Astrocyte (in vitro differentiated cells and primary cell): ENCODE measurements around the gene BHLHE40. TPM values are rescaled to one million over a fixed set of nuclear protein-coding genes. Genes with fewer than 3 reads are reported as not detected.

Experiments
- DNase-seq: peaks from one replicate; pipeline ENCODE4 v3.0.0-alpha.2; 2010; ENCODE audit warnings: low read depth
- FAIRE-seq: peaks from 2 replicates; lab custom pipeline; 2011; peaks lifted over from hg19 to GRCh38; lab: Jason Lieb, UNC
- H2AFZ ChIP-seq: 2 replicates; pipeline ENCODE4 v1.6.0; 2012; ENCODE audit warnings: low read depth, low read length, inconsistent platforms
- H3K27ac ChIP-seq: 2 replicates; pipeline ENCODE4 v1.5.1; 2011; ENCODE audit warnings: low read depth, low read length, inconsistent platforms
- H3K27me3 ChIP-seq: 2 replicates; pipeline ENCODE4 v1.6.0; 2011; ENCODE audit warnings: low read length, inconsistent platforms; ENCODE audit not compliant: insufficient read depth
- H3K36me3 ChIP-seq: 2 replicates; pipeline ENCODE4 v1.5.1; 2011; ENCODE audit warnings: low read length, inconsistent platforms; ENCODE audit not compliant: insufficient read depth
- H3K4me1 ChIP-seq: 2 replicates; pipeline ENCODE4 v1.5.1; 2011; ENCODE audit warnings: low read length, inconsistent platforms; ENCODE audit not compliant: insufficient read depth
- H3K4me2 ChIP-seq: 2 replicates; pipeline ENCODE4 v1.6.0; 2012; ENCODE audit warnings: low read length, inconsistent platforms
- H3K4me3 ChIP-seq: 2 replicates; pipeline ENCODE4 v1.5.1; 2011; ENCODE audit warnings: low read depth, mild to moderate bottlenecking, low read length, inconsistent platforms; ENCODE audit not compliant: insufficient read depth
- H3K79me2 ChIP-seq: 2 replicates; pipeline ENCODE4 v1.6.0; 2012; ENCODE audit warnings: mild to moderate bottlenecking, low read length, inconsistent platforms; ENCODE audit not compliant: insufficient read depth
- H3K9ac ChIP-seq: 2 replicates; pipeline ENCODE4 v1.6.0; 2012; ENCODE audit warnings: mild to moderate bottlenecking, low read length, inconsistent platforms
- H3K9me3 ChIP-seq: 2 replicates; pipeline ENCODE4 v1.5.1; 2012; ENCODE audit warnings: low read depth, mild to moderate bottlenecking, low read length, inconsistent platforms; ENCODE audit not compliant: insufficient read depth
- H4K20me1 ChIP-seq: 2 replicates; pipeline ENCODE4 v1.6.0; 2012; ENCODE audit warnings: low read length, inconsistent platforms; ENCODE audit not compliant: insufficient read depth
- H3K27ac Mint-ChIP-seq: one replicate; pipeline ENCODE4 v1.8.0; 2021; ENCODE audit warnings: mild to moderate bottlenecking, mixed read lengths; ENCODE audit not compliant: unreplicated experiment
- H3K27me3 Mint-ChIP-seq: one replicate; pipeline ENCODE4 v1.8.0; 2021; ENCODE audit warnings: low read depth, mixed read lengths; ENCODE audit not compliant: unreplicated experiment
- H3K36me3 Mint-ChIP-seq: one replicate; pipeline ENCODE4 v1.8.0; 2021; ENCODE audit warnings: low read depth, mixed read lengths; ENCODE audit not compliant: unreplicated experiment
- H3K4me1 Mint-ChIP-seq: one replicate; pipeline ENCODE4 v1.8.0; 2021; ENCODE audit warnings: low read depth, mixed read lengths; ENCODE audit not compliant: unreplicated experiment
- H3K4me3 Mint-ChIP-seq: one replicate; pipeline ENCODE4 v1.8.0; 2021; ENCODE audit warnings: mild to moderate bottlenecking, moderate library complexity, mixed read lengths; ENCODE audit not compliant: unreplicated experiment
- H3K9me3 Mint-ChIP-seq: one replicate; pipeline ENCODE4 v1.8.0; 2021; ENCODE audit warnings: mild to moderate bottlenecking, mixed read lengths; ENCODE audit not compliant: unreplicated experiment
- CTCF ChIP-seq: IDR thresholded peaks from 2 replicates; pipeline ENCODE4 v1.5.1; 2011; ENCODE audit warnings: low read depth, mild to moderate bottlenecking, inconsistent platforms, low read length, moderate library complexity; ENCODE audit not compliant: insufficient read depth
- EZH2 ChIP-seq: IDR thresholded peaks from 2 replicates; pipeline ENCODE4 v1.6.1; 2012; ENCODE audit warnings: mild to moderate bottlenecking, low read length, inconsistent platforms; ENCODE audit not compliant: insufficient read depth
- total RNA-seq: library from RNA; stranded (reverse); gene quantifications from 2 replicates; pipeline ENCODE4 v1.2.1, GENCODE V29; 2021

BHLHE40 gene
- total RNA-seq, 1 donor from 2014 or later: 156 TPM

GRCh38 chr3:5022187-5022965 lies 43.1 kb downstream of the BHLHE40 start:
- peak overlapping the region; percentile 98 for H3K27ac ChIP-seq
- no peaks in the 10 kb centered on the region for H3K36me3 ChIP-seq
- peak; percentile 41 for DNase-seq
- H2AFZ ChIP-seq: no peak overlapping the region
- no peaks in the 10 kb centered on the region for H3K27me3 Mint-ChIP-seq
- H3K9me3 ChIP-seq: no peaks in the 10 kb centered on the region
- H3K4me2 ChIP-seq: peak overlapping the region; percentile 25
- H3K4me3 Mint-ChIP-seq: no peak overlapping the region
- no peak for FAIRE-seq
- H3K4me1 ChIP-seq: peaks cover 38% of the 10 kb centered on the region
- peak overlapping the region; percentile 96 for H3K27ac Mint-ChIP-seq
- H3K27me3 ChIP-seq: no peaks in the 10 kb centered on the region
- H3K9me3 Mint-ChIP-seq: no peaks in the 10 kb centered on the region
- TF ChIP-seq EZH2 (no peak), CTCF (no peak)
- no peaks in the 10 kb centered on the region for H3K36me3 Mint-ChIP-seq
- peak overlapping the region; percentile 70 for H3K9ac ChIP-seq
- no peaks in the 10 kb centered on the region for H3K79me2 ChIP-seq
- no peaks in the 10 kb centered on the region for H4K20me1 ChIP-seq
- H3K4me1 Mint-ChIP-seq: peaks cover 53% of the 10 kb centered on the region
- H3K4me3 ChIP-seq: no peak overlapping the region

- Histone ChIP-seq H3K79me2 (no peaks in the 10 kb centered on the region), H4K20me1 (no peaks in the 10 kb centered on the region), H2AFZ (no peak overlapping the region), H3K27me3 (no peaks in the 10 kb centered on the region), H3K27ac (peak overlapping the region; percentile 98), H3K4me1 (peaks cover 34% of the 10 kb centered on the region), H3K4me2 (peak overlapping the region; percentile 43), H3K36me3 (no peaks in the 10 kb centered on the region), H3K9me3 (no peaks in the 10 kb centered on the region), H3K4me3 (no peak overlapping the region), H3K9ac (peak overlapping the region; percentile 79)
- Mint-ChIP-seq H3K9me3 (no peaks in the 10 kb centered on the region), H3K27ac (peak overlapping the region; percentile 96), H3K27me3 (no peaks in the 10 kb centered on the region), H3K4me3 (no peak overlapping the region), H3K36me3 (no peaks in the 10 kb centered on the region), H3K4me1 (peaks cover 52% of the 10 kb centered on the region)
- FAIRE-seq: peak; percentile 73
- peak; percentile 100 for DNase-seq
- no peak for TF ChIP-seq CTCF
- TF ChIP-seq EZH2: no peak
Measured at GRCh38 chr3:5022966-5023776, 43.9 kb downstream of the BHLHE40 start.
